ENCODE results near the gene RPL7A. TPM values are rescaled to one million over a fixed set of nuclear protein-coding genes. Genes with fewer than 3 reads are reported as not detected.

RPL7A gene
- total RNA-seq, 3 donors from 2014 or later, result 2,020 to 2,813 (median 2,212) TPM

DNA sequence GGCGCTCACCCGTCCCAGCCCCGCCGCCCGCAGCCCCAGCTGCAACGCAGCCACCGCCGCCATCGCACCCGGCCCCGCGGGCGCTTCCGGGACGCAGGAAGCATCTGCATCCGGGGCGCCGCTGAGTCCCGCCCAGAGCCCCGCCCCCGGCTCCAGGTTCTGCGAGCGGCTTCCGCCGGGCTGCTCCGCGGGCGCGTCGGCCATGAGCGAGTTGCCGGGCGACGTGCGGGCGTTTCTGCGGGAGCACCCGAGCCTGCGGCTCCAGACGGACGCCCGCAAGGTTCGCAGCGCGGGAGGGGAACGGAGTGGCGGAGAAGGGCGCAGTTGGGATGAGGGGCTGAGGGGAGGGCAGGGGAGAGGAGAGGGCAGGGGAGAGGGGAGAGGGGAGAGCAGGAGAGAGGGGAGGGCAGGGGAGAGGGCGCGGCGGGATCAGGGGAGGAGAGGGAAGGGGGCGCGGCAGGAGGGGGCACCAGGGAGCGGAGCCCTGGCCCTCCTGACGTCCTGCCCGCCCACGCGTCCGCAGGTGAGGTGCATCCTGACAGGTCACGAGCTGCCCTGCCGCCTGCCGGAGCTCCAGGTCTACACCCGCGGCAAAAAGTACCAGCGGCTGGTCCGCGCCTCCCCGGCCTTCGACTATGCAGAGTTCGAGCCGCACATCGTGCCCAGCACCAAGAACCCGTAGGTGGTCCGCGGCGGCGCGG lies 8.5 kb downstream of the RPL7A start, which contains the start of the genes SURF1 and SURF2:
Gene SURF1 (minus strand): TSS at position 97 of the 701 bp plus-strand sequence. CDS start 34 bp downstream, at position 63.
Gene SURF2 (plus strand): TSS at position 160 of the 701 bp plus-strand sequence. CDS start 43 bp downstream, at position 203.
- peak; percentile 82 to 88 for DNase-seq (ENCODE audit: low spot score in 2 of 2)
- Histone ChIP-seq H3K4me1 (peaks cover 0 to 20% of the 10 kb centered on the region in 2 donors), H3K4me3 (peak within 1 kb of the TSS; percentile 81 to 92 (median 89)), H3K9me3 (no peaks in the 10 kb centered on the region), H3K27me3 (no peaks in the 10 kb centered on the region), H3K27ac (peak within 1 kb of the TSS; percentile 80 to 88), H3K36me3 (peaks cover 5% of the 10 kb centered on the region)
- intact Hi-C loops (cut with DNase I; ENCODE audit: low total_unique reads), result loop anchor here (10.0 kb wide), 1 partner anchor 1982 kb away; no protein-coding TSS in a partner anchor
- peak in 2 of 3 donors; percentile 48 to 79 for TF ChIP-seq POLR2AphosphoS5 (IDR thresholded peaks at IDR 0.05)
- TF ChIP-seq POLR2A (IDR thresholded peaks at IDR 0.05), result no peak
- TF ChIP-seq, protein P1, sequence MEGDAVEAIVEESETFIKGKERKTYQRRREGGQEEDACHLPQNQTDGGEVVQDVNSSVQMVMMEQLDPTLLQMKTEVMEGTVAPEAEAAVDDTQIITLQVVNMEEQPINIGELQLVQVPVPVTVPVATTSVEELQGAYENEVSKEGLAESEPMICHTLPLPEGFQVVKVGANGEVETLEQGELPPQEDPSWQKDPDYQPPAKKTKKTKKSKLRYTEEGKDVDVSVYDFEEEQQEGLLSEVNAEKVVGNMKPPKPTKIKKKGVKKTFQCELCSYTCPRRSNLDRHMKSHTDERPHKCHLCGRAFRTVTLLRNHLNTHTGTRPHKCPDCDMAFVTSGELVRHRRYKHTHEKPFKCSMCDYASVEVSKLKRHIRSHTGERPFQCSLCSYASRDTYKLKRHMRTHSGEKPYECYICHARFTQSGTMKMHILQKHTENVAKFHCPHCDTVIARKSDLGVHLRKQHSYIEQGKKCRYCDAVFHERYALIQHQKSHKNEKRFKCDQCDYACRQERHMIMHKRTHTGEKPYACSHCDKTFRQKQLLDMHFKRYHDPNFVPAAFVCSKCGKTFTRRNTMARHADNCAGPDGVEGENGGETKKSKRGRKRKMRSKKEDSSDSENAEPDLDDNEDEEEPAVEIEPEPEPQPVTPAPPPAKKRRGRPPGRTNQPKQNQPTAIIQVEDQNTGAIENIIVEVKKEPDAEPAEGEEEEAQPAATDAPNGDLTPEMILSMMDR (IDR thresholded peaks at IDR 0.05), result peak in 1 of 3 donors; percentile 9

- peak overlapping the region in 1 of 3 donors; percentile 89 for H3K4me3 ChIP-seq
- TF ChIP-seq, protein P1 (IDR thresholded peaks at IDR 0.05), result no peak
- TF ChIP-seq POLR2AphosphoS5 (IDR thresholded peaks at IDR 0.05) (no peak), POLR2A (IDR thresholded peaks at IDR 0.05) (no peak)
Observed at GRCh38 chr9:133357656-133358055, 9.6 kb downstream of the RPL7A start.

DNA sequence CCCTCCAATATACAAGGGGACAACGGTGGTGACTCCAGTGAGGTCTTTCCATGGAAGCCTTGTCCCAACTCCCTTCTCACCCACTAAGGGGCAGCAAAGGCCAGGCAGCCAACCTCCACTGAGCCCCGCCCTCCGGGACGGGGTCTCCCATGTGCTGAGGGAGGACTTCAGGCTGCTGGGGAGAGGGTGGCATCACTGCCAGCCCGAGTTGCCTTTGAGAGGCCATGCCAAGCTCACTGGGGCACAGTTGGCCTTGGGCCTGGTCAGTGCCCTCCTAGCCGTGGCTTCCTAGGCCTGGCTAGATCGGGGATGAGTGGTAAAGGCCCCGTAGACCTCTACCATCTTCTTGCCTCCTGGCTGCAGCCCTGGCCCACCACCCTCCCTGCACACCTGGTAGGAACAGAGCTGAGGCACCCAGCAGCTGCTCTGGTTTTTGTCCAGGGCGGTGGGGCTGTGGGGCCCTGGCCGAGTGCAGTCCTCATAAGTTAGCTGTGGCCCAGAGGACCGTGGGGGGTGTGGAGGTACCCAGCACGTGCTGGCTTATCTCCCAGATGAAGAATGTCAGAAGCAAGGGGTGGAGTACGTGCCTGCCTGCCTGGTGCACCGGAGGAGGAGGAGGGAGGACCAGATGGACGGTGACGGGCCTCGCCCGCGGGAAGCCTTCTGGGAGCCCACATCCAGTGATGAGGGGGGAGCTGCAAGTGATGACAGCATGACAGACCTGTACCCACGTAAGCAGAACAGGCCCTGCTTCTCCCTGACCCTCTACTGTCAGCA lies 11.6 kb downstream of the RPL7A start:
- TF ChIP-seq POLR2A (IDR thresholded peaks at IDR 0.05) (no peak), POLR2AphosphoS5 (IDR thresholded peaks at IDR 0.05) (no peak)
- Histone ChIP-seq H3K27ac (no peak overlapping the region), H3K9me3 (no peaks in the 10 kb centered on the region), H3K27me3 (no peaks in the 10 kb centered on the region), H3K4me1 (peaks cover 0 to 20% of the 10 kb centered on the region in 2 donors), H3K4me3 (no peak overlapping the region), H3K36me3 (peaks cover 5% of the 10 kb centered on the region)
- no peak for DNase-seq (ENCODE audit: low spot score in 2 of 2)
- intact Hi-C loops (cut with DNase I; ENCODE audit: low total_unique reads), result loop anchor here (10.0 kb wide), 1 partner anchor 1985 kb away; no protein-coding TSS in a partner anchor

More at GRCh38 chr9:133357656-133358055, 9.6 kb downstream of the RPL7A start:
- Histone ChIP-seq H3K27me3 (no peaks in the 10 kb centered on the region), H3K36me3 (peaks cover 5% of the 10 kb centered on the region), H3K27ac (no peak overlapping the region), H3K9me3 (no peaks in the 10 kb centered on the region), H3K4me1 (peaks cover 0 to 20% of the 10 kb centered on the region in 2 donors)
- DNase-seq (ENCODE audit: low spot score in 2 of 2), result no peak
- intact Hi-C loops (cut with DNase I; ENCODE audit: low total_unique reads), result loop anchor here (10.0 kb wide), 1 partner anchor 1983 kb away; no protein-coding TSS in a partner anchor

DNA sequence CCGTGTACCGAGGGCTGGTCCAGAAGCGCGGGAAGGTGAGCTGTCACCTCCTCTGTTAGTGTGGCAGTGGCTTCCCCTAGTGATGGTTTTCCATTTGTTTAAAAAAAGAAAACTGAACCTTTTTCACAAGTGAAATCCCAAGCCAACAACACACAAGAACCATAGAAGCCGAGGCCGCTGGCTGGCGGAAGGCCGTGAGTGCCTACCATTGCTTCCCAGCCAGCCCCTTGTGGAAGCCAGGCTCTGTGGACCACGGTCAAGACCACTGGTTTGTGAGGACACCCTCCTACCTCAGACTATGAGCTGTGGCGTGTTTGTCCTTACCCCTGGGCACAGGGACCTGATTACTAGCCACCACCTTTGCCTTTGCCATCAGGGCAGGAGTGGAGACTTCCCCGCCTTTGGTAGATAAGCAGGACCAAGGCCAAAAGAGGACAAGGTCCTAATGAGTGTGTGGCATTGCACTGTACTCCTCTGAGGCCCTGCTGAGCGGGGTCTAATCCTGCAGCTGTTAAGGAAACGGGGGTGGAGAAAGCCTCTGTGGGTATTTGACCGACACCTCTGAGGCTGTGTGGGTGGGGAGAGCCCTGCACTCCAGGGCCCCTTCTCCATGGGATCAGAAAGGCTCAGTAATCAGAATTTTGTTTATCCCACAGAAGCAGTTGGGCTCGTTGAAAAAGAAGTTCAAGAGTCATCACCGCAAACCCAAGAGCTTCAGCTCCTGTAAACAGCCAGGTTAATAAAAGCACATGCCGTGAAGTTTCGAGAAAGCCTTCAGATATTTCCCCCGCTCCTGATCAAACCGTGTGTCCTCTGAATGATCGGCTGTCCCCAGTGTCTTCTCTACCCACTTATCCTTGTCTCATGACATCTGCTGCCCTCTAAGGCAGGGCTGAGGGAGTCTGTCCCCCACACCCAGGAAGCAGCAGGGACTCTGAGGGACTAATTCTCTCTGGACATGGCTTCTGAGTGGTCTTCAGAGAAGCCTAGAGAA lies 12.7 kb downstream of the RPL7A start:
- intact Hi-C loops (cut with DNase I; ENCODE audit: low total_unique reads), result no loop called here
- TF ChIP-seq POLR2AphosphoS5 (IDR thresholded peaks at IDR 0.05) (no peak), POLR2A (IDR thresholded peaks at IDR 0.05) (no peak)
- TF ChIP-seq, protein P1 (IDR thresholded peaks at IDR 0.05), result no peak
- H3K27me3 ChIP-seq, result no peaks in the 10 kb centered on the region
- no peaks in the 10 kb centered on the region for H3K9me3 ChIP-seq
- no peak for DNase-seq (ENCODE audit: low spot score in 2 of 2)
- peaks cover 0 to 13% of the 10 kb centered on the region in 2 donors for H3K4me1 ChIP-seq
- peaks cover 5% of the 10 kb centered on the region for H3K36me3 ChIP-seq
- H3K27ac ChIP-seq, result no peak overlapping the region
- no peak overlapping the region for H3K4me3 ChIP-seq
